HepG2 (cell line): ENCODE data around the gene LOX. TPM values are rescaled to one million over a fixed set of nuclear protein-coding genes. Genes with fewer than 3 reads are reported as not detected.

Source experiments
- AHDC1 ChIP-seq: sonication (generic); formaldehyde crosslinking; IDR thresholded peaks from 2 replicates; pipeline ENCODE4 v1.5.1; 2020; ENCODE audit warnings: mild to moderate bottlenecking, missing genetic modification reagents, borderline replicate concordance
- BRD4 ChIP-seq: sonication (generic); formaldehyde crosslinking; IDR thresholded peaks from 2 replicates; pipeline ENCODE4 v1.4.0; 2020; ENCODE audit warnings: missing genetic modification reagents
- DNMT3B ChIP-seq: conservative IDR thresholded peaks from 2 replicates; pipeline ENCODE4 v1.6.1; 2016; ENCODE audit warnings: missing biosample characterization, control low read depth
- HNRNPH1 ChIP-seq: fragments of 200-400 bp; formaldehyde crosslinking; optimal IDR thresholded peaks from 2 replicates; pipeline ENCODE3; 2017; ENCODE audit warnings: mild to moderate bottlenecking, low read depth, low read length
- HOXA3 ChIP-seq: sonication (generic); formaldehyde crosslinking; IDR thresholded peaks from 2 replicates; pipeline ENCODE4 v1.5.0; 2020; ENCODE audit warnings: missing genetic modification reagents
- MAFG ChIP-seq: sonication (generic); formaldehyde crosslinking; IDR thresholded peaks from 2 replicates; pipeline ENCODE4 v1.5.1; 2020; ENCODE audit warnings: mild to moderate bottlenecking, missing genetic modification reagents
- PATZ1 ChIP-seq: sonication (generic); formaldehyde crosslinking; IDR thresholded peaks from 2 replicates; pipeline ENCODE4 v1.4.0; 2020; ENCODE audit warnings: missing genetic modification reagents
- PREB ChIP-seq: sonication (generic); formaldehyde crosslinking; IDR thresholded peaks from 2 replicates; pipeline ENCODE4 v1.4.0; 2020; ENCODE audit warnings: missing genetic modification reagents
- RBFOX2 ChIP-seq: fragments of 200-400 bp; formaldehyde crosslinking; IDR thresholded peaks from 2 replicates; pipeline ENCODE4 v1.6.1; 2017; ENCODE audit warnings: low read depth, mild to moderate bottlenecking, low read length
- TARDBP ChIP-seq: sonication (generic); formaldehyde crosslinking; IDR thresholded peaks from 2 replicates; pipeline ENCODE4 v1.8.0; 2022; ENCODE audit warnings: mild to moderate bottlenecking, missing genetic modification reagents
- TGIF2 ChIP-seq: IDR thresholded peaks from 2 replicates; pipeline ENCODE4 v1.6.1; 2016; ENCODE audit warnings: control low read depth, missing compliant biosample characterization
- ZBTB14 ChIP-seq: sonication (generic); formaldehyde crosslinking; IDR thresholded peaks from 2 replicates; pipeline ENCODE4 v1.4.0; 2020; ENCODE audit warnings: missing genetic modification reagents
- ZNF274 ChIP-seq: sonication (generic); formaldehyde crosslinking; IDR thresholded peaks from 2 replicates; pipeline ENCODE4 v1.5.1; 2020; ENCODE audit warnings: mild to moderate bottlenecking, missing genetic modification reagents
- ZNF326 ChIP-seq: sonication (generic); formaldehyde crosslinking; IDR thresholded peaks from 2 replicates; pipeline ENCODE4 v1.4.0; 2020; ENCODE audit warnings: missing genetic modification reagents, borderline replicate concordance
- ZNF354B ChIP-seq: sonication (generic); formaldehyde crosslinking; IDR thresholded peaks from 2 replicates; pipeline ENCODE4 v1.8.0; 2022; ENCODE audit warnings: mild to moderate bottlenecking, missing genetic modification reagents
- ZNF562 ChIP-seq: sonication (generic); formaldehyde crosslinking; IDR thresholded peaks from 2 replicates; pipeline ENCODE4 v1.8.0; 2022; ENCODE audit warnings: missing genetic modification reagents, borderline replicate concordance
- ZNF660 ChIP-seq: sonication (generic); formaldehyde crosslinking; IDR thresholded peaks from 2 replicates; pipeline ENCODE4 v1.5.1; 2020; ENCODE audit warnings: mild to moderate bottlenecking, low read depth, missing genetic modification reagents, borderline replicate concordance
- polyA plus RNA-seq, 8 experiments: library from polyadenylated mRNA; depleted of rRNA in 3 of 8; stranded (reverse) in 7 of 8; unstranded in 1 of 8; fragments of >200 nt; fragmentation: Illumina TruSeq in 4 of 8; extraction: Trizol in 4 of 8; gene quantifications; 2 replicates each; pipeline versions ENCODE4 v1.2.1 to v1.2.3, GENCODE V29; 2011 to 2016; ENCODE audit warnings: low read depth in 4 of 8, missing spikeins in 1 of 8, mixed read lengths in 1 of 8; ENCODE audit not compliant: insufficient read depth in 1 of 8
- total RNA-seq, 5 experiments: library from RNA; depleted of rRNA; stranded (reverse); fragments of >200 nt; fragmentation: Illumina TruSeq; extraction: Trizol; gene quantifications; 2 replicates each; pipeline ENCODE4 v1.2.3, GENCODE V29; 2016; ENCODE audit warnings: low read depth in 1 of 5

Gene LOX
- total and polyA plus RNA-seq, 2 of the 13 experiments (the other 11 are each of a cell fraction or from before 2014, with no cell fraction given) = 0.73 to 173 TPM

- TF ChIP-seq ZBTB14 (CRISPR knock-in tag) = no peak
- no peak for TF ChIP-seq AHDC1 (CRISPR knock-in tag)
- TF ChIP-seq ZNF326 (CRISPR knock-in tag) = no peak
- peak; percentile 78 for TF ChIP-seq PATZ1 (CRISPR knock-in tag)
- no peak for TF ChIP-seq ZNF660
- no peak for TF ChIP-seq DNMT3B (CRISPR knock-in tag)
- no peak for TF ChIP-seq PREB (CRISPR knock-in tag)
- TF ChIP-seq HOXA3 (CRISPR knock-in tag) = peak; percentile 53; the same call in 1 of the 2 replicates
- TF ChIP-seq MAFG (CRISPR knock-in tag) = no peak
- no peak for TF ChIP-seq HNRNPH1
- TF ChIP-seq RBFOX2 = no peak
- TF ChIP-seq TGIF2 (CRISPR knock-in tag) = no peak; the same call in 1 of the 2 replicates
- TF ChIP-seq ZNF562 (CRISPR knock-in tag) = no peak; the same call in 1 of the 2 replicates
- no peak for TF ChIP-seq ZNF354B (CRISPR knock-in tag)
- TF ChIP-seq BRD4 (CRISPR knock-in tag) = no peak
- peak; percentile 44; the same call in 1 of the 2 replicates for TF ChIP-seq TARDBP (CRISPR knock-in tag)
- TF ChIP-seq ZNF274 (CRISPR knock-in tag) = no peak
These were observed at the start of gene LOX (continued) for GRCh38 chr5:122078116-122079110.
